ENCODE measurements around the gene SUDS3.

SUDS3 gene

DNA sequence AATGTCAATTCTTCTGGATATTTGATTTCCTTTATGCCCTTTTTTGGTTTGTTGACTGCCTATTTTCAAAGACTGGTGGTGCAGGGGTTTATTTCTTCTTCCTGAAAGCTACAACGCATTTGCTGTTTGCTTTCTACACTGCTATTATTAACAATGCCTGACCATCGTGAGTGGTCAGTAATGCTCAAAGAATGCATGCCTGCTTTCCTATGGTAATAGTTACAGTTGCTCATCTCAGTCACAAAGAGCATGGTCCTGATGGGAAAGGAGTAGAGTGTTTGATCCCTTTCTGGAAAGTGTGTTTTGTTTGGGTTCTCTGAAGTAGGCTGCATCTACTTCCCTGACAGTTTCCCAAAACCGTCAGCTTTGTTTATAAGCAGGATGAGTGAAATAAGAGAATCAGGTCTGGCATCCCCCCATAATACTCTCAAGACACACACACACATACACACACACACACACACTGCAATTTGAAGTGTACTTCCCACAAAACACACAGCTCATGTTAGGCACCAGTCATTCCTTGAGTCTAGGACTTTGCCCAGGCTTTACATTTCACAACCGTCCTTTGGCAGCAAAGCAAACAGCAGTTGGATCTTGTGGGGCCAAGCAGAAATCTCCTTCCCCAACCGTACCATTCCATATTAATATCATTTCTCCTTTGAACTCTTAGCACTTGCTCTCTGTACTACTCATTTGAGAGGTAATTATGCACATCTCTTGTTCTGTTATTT lies 56.6 kb downstream of the SUDS3 start:
- DNase-seq (ENCODE audit: low read depth) = no peak
- no peak overlapping the region for H3K4me3 ChIP-seq (ENCODE audit: low read depth, low read length)

DNA sequence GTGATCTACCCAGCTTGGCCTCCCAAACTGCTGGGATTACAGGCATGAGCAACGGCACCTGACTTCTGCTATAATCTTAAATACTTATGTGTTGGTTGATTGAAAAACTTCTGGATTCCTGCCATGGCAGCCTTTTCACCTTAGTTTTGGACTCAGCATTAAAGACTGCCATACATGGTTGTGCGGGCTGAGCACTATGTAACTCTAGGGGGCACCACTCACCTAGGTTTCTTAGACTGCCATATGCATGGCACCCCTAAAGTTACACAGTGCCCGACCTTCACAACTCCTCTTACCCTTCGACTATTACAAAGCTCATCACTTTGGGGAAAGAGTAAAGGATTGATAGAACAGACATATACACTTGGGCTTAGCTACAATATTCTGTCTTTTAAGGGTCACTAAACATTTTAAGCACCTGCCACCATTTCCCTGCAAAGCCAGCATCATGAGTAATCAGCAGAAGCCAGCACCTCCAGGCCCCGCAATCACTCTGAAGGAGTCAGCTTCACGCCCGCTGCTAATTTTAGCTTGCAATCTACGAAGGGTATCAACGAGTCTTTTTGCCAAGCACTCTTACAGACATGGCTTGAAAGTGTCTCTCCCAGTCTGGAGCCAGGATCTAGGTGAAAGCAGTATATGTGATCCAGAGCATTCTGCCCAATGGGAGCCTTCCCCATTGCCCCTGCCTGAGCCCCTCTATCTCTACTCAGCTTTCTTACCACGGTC lies 59.8 kb downstream of the SUDS3 start:
- no peak overlapping the region for H3K4me3 ChIP-seq (ENCODE audit: low read depth, low read length)
- no peak for DNase-seq (ENCODE audit: low read depth)

DNA sequence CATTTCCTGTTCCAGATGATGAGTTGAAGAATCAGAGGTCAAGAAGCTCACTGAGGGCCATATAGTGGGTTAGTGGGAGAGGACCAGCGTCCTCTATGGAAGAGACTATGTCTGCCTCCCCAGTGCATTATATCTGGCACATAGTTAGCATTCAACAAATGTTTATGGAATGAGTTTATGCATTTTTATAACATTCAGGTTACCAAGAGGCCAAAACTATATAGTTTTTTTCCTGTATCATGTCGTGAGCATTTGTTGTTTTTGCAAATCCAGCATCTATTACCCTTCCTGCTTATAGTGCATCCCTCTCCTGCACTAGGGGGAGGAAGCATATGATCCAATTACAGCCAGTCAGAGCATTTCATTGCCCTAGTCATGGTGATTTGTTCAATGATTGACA lies 60.6 kb downstream of the SUDS3 start:
- peak; percentile 11 for DNase-seq (ENCODE audit: low read depth)
- no peak overlapping the region for H3K4me3 ChIP-seq (ENCODE audit: low read depth, low read length)

DNA sequence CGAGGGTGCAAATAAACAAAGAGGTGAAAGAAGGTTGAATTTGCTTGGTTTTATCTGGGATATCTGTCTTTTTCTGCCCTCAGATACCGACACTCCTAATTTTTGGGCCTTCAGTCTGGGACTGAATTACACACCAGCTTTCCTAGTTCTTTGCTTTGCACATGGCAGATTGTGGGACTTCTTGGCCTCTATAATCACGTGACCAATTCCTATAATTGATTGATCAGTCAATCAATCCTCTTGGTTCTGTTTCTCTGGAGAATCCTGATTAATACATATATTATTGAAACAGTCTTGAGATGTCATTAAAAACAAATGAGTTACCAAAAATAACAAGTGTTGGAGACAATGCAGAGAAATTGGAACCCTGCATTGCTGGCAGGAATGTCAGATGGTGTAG lies 62.7 kb downstream of the SUDS3 start:
- DNase-seq (ENCODE audit: low read depth) = no peak

DNA sequence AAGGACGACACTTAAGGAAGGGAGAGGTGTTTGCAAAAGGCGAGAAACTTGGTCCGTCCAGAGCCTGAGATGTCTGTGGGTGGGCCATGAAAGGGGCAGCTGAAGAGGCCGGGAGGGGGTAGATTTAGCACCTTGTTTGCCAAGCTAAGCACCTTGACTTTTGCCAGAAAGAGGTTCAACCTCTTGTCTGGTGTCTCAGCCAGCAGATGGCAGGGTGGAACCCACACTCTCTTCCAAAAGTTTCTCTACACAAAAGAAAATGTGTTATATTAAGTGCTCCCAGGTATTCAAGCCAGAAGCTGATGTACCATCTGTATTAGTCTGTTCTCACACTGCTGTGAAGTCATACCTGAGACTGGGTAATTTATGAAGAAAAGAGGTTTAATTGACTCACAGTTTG lies 69.9 kb downstream of the SUDS3 start:
- no peak for DNase-seq (ENCODE audit: low read depth)
- H3K4me3 ChIP-seq (ENCODE audit: low read depth, low read length) = no peak overlapping the region

More for the DNA sequence above, 62.7 kb downstream of the SUDS3 start:
- no peak overlapping the region for H3K4me3 ChIP-seq (ENCODE audit: low read depth, low read length)

DNA sequence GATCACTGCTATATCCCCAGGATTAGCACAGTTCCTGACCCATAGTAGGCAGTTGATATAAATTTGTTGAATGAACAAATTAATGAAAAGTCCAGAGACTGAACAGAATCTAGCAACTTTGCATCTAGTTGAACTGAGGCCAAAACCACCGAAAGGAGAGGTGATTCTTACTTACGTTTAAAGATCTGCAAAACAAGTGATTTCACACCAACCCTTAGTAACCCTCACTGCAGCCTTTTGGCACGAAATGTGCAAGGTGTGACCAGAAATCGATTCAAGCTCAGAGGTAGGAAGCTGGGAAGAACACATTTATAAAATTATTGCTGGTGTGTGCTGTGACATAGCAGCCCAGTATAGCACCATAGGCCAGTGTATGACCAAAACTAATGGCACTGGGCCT lies 70.8 kb downstream of the SUDS3 start:
- no peak overlapping the region for H3K4me3 ChIP-seq (ENCODE audit: low read depth, low read length)
- no peak for DNase-seq (ENCODE audit: low read depth)

DNA sequence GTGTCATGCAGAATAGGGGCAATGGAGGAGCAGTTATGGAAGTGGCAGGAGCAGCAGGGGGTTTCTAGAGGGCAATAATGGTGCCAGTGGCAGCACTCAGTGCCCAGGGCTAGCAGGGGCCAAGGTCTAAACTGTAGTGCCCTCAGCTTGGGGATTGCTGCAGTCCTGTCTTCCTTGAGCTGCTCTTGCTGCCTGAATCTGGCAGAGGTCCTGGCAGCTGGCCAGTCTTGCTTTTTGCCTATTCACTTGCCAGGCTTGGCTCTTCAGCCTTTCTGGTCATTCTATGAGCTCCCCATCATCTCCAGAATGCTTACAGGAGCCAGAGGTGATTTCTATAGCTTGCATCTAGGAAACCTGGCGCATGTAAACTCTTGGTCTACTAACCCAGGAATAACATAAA lies 72.0 kb downstream of the SUDS3 start:
- DNase-seq (ENCODE audit: low read depth) = no peak
- no peak overlapping the region for H3K4me3 ChIP-seq (ENCODE audit: low read depth, low read length)

DNA sequence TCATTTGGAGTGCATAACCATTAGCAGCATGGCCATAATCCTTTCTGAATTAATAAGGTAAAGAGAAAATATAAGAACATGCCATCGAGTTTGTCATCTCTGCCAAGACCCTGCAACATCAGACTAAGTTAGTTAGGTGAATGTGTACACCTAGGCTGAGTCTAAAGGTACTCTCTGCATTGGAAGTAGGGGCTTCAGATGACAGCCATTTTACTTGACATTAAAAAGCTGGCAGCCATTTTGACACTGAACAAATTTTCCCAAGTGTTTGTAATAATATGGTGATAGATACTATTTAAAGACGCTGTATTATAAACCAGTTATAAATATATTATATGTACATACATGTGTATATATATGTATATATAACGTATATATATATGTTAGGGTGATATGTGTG lies 79.0 kb downstream of the SUDS3 start:
- no peak for DNase-seq (ENCODE audit: low read depth)
- H3K4me3 ChIP-seq (ENCODE audit: low read depth, low read length) = no peak overlapping the region

DNA sequence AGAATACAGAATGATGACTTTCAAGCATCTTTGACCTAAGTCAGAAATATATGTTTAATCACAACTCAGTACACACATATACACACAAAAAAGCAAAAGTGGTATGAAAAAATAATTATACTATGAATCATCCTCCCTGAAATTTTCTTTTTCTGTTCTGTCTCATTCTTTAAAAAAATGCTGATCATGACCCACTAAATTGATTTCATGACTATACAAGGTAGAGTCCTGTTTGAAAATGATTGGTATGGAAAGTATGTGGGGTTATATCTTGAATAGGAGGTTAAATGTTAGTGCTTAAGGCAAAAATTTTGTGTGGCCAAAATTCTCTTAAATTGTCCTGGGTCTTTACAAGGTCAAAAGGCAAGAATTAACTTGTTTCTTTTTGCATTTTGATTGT lies 80.4 kb downstream of the SUDS3 start:
- no peak overlapping the region for H3K4me3 ChIP-seq (ENCODE audit: low read depth, low read length)
- DNase-seq (ENCODE audit: low read depth) = no peak

DNA sequence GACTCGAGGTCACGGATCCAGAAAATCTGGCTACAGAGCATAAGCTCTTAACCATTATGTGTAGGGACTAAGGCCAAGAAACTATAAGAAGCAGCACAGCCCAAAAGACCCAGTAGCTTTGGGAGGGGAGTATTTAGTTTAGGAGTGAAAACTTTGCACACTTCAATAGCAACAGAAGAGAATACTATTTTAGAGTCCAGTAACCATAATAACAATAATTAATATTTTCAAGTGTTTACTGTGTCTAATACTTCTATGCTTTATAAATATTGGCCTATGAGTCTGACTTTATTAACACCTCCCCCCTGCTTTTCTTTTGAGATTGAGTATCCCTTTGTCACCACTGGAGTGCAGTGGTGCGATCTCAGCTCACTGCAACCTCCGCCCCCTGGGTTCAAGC lies 82.8 kb downstream of the SUDS3 start:
- H3K4me3 ChIP-seq (ENCODE audit: low read depth, low read length) = no peak overlapping the region
- no peak for DNase-seq (ENCODE audit: low read depth)

DNA sequence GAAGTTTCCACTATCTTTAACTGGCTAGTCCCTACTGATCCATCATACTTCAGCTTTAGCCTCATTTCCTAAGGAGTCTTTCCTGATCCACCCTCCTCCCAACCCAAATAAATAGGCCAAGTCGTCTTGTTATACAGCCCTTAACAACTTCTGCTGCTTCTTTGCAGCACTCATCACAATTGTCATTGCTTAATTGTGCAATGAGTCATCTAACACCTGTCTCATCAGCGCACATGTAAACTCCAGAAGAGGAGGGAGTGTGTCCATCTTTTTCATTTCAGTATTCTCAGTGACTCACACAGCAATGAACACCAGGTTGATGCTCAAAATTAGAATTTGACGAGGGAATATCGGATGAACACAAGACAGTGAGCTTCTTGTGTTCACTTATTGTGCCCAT lies 87.3 kb downstream of the SUDS3 start:
- DNase-seq (ENCODE audit: low read depth) = no peak
- no peak overlapping the region for H3K4me3 ChIP-seq (ENCODE audit: low read depth, low read length)

DNA sequence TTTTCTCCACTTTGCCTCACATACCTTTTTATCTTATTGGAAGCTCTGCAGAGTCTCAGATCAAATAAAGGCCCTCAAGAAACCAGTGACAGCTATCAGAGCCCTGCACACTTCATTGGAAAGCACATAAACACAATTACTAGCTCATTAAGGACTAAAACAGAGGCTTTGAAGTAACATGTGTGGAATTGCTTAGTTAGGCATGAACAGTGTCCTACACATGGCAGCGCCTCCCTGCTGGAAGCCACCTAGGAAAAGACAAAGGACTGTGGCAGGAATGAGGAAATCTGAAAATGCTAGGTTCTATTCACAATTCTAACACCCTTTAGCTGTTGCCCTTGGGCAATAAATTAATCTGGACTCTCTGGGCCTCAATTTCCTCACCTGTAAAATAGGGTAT lies 89.4 kb downstream of the SUDS3 start:
- H3K4me3 ChIP-seq (ENCODE audit: low read depth, low read length) = no peak overlapping the region
- DNase-seq (ENCODE audit: low read depth) = no peak

Measured in skeletal muscle cell (primary cell).